Smooth muscle cell (in vitro differentiated cells): ENCODE data around the gene TNNC2. TPM values are rescaled to one million over a fixed set of nuclear protein-coding genes. Genes with fewer than 3 reads are reported as not detected.

Experiments used
- DNase-seq: peaks from one replicate; lab custom pipeline; 2025; ENCODE audit not compliant: unreplicated experiment; lab: John Stamatoyannopoulos, UW
- H2AFZ ChIP-seq: fragments of 200-600 bp; sonication (generic); 2 replicates; pipeline ENCODE4 v1.6.0; 2016; ENCODE audit warnings: antibody characterized with exemption, low read depth, mild to moderate bottlenecking
- H3F3A ChIP-seq: fragments of 200-600 bp; sonication (generic); 2 replicates; pipeline ENCODE4 v1.6.0; 2017; ENCODE audit warnings: antibody characterized with exemption, low read depth
- H3K27ac ChIP-seq: fragments of 200-600 bp; sonication (generic); 2 replicates; pipeline ENCODE4 v1.5.1; 2016; ENCODE audit warnings: low read depth, mild to moderate bottlenecking
- H3K27me3 ChIP-seq: fragments of 200-600 bp; sonication (generic); 2 replicates; pipeline ENCODE4 v1.6.1; 2016; ENCODE audit warnings: low read depth, mild to moderate bottlenecking
- H3K36me3 ChIP-seq: fragments of 200-600 bp; sonication (generic); 2 replicates; pipeline ENCODE4 v1.5.1; 2016; ENCODE audit warnings: low read depth
- H3K4me1 ChIP-seq: fragments of 200-600 bp; sonication (generic); 2 replicates; pipeline ENCODE4 v1.5.1; 2016; ENCODE audit warnings: low read depth
- H3K4me2 ChIP-seq: fragments of 200-600 bp; sonication (generic); 2 replicates; pipeline ENCODE4 v1.6.0; 2016; ENCODE audit warnings: mild to moderate bottlenecking
- H3K4me3 ChIP-seq: fragments of 200-600 bp; sonication (generic); 2 replicates; pipeline ENCODE4 v1.5.1; 2016; ENCODE audit warnings: mild to moderate bottlenecking
- H3K79me2 ChIP-seq: fragments of 200-600 bp; sonication (generic); 2 replicates; pipeline ENCODE4 v1.6.0; 2016; ENCODE audit warnings: low read depth, mild to moderate bottlenecking
- H3K9ac ChIP-seq: fragments of 200-600 bp; sonication (generic); 2 replicates; pipeline ENCODE4 v1.6.0; 2016; ENCODE audit warnings: low read depth
- H3K9me3 ChIP-seq: fragments of 200-600 bp; sonication (generic); replicated peaks from 2 replicates; pipeline ENCODE4 v1.5.1; 2016; ENCODE audit warnings: low read depth
- H4K20me1 ChIP-seq: fragments of 200-600 bp; sonication (generic); 2 replicates; pipeline ENCODE4 v1.6.0; 2016; ENCODE audit warnings: low read depth
- CTCF ChIP-seq: fragments of 200-600 bp; sonication (generic); IDR thresholded peaks from 2 replicates; pipeline ENCODE4 v1.5.1; 2017; ENCODE audit warnings: borderline replicate concordance, mild to moderate bottlenecking, antibody characterized with exemption; ENCODE audit not compliant: insufficient read depth, poor library complexity, severe bottlenecking
- WGBS: methylation state at CpG from one replicate; pipeline ENCODE4 v1.1.7; 2016; ENCODE audit warnings: low lambda C conversion rate; 5-methylcytosine and 5-hydroxymethylcytosine counted together
- polyA plus RNA-seq: library from polyadenylated mRNA; unstranded; fragments of >200 nt; fragmentation: Nextera tagmentation; extraction: Ambion mirVana; gene quantifications from 2 replicates; pipeline ENCODE4 v1.2.1, GENCODE V29; 2016
- total RNA-seq: library from RNA; depleted of rRNA; stranded (reverse); fragments of >200 nt; gene quantifications from 2 replicates; pipeline ENCODE4 v1.2.3, GENCODE V29; 2014

TNNC2 gene
- total and polyA plus RNA-seq, 2 experiments from 2014 or later: 0.78 to 1.7 TPM

- no peak for TF ChIP-seq CTCF
- no peak overlapping the region for H2AFZ ChIP-seq
- H3K4me3 ChIP-seq: no peak overlapping the region
- no peak for DNase-seq
- H3K9me3 ChIP-seq: no peaks in the 10 kb centered on the region
- no peaks in the 10 kb centered on the region for H3K36me3 ChIP-seq
- no peaks in the 10 kb centered on the region for H3K27me3 ChIP-seq
- no peak overlapping the region for H3K9ac ChIP-seq
- no peaks in the 10 kb centered on the region for H3K4me1 ChIP-seq
- H3K4me2 ChIP-seq: no peak overlapping the region
- no peak overlapping the region for H3K27ac ChIP-seq
- H3F3A ChIP-seq: no peaks in the 10 kb centered on the region
- H3K79me2 ChIP-seq: peaks cover 2% of the 10 kb centered on the region
- WGBS: 94% methylated on average over 7 of the region's 7 CpGs
- H4K20me1 ChIP-seq: no peaks in the 10 kb centered on the region
Observed at GRCh38 chr20:45863543-45864470, 36.7 kb upstream of the TNNC2 start.

- DNase-seq: no peak
- 97% methylated on average over 7 of the region's 7 CpGs for WGBS
- no peak overlapping the region for H3K27ac ChIP-seq
Observed at GRCh38 chr20:45861221-45862075, 34.3 kb upstream of the TNNC2 start.

GRCh38 chr20:45860560-45861220 lies 33.6 kb upstream of the TNNC2 start:
- 76% methylated on average over 7 of the region's 7 CpGs for WGBS
- no peaks in the 10 kb centered on the region for H3K27me3 ChIP-seq
- H2AFZ ChIP-seq: no peak overlapping the region
- TF ChIP-seq CTCF: no peak
- H3K4me1 ChIP-seq: peaks cover 13% of the 10 kb centered on the region
- DNase-seq: no peak
- no peak overlapping the region for H3K4me2 ChIP-seq
- no peaks in the 10 kb centered on the region for H3K9me3 ChIP-seq
- H3K9ac ChIP-seq: no peak overlapping the region
- H3K27ac ChIP-seq: no peak overlapping the region
- H3K4me3 ChIP-seq: no peak overlapping the region
- H4K20me1 ChIP-seq: no peaks in the 10 kb centered on the region
- no peaks in the 10 kb centered on the region for H3F3A ChIP-seq
- no peaks in the 10 kb centered on the region for H3K36me3 ChIP-seq
- H3K79me2 ChIP-seq: peaks cover 21% of the 10 kb centered on the region

More at GRCh38 chr20:45861221-45862075, 34.3 kb upstream of the TNNC2 start:
- Histone ChIP-seq H3K36me3 (no peaks in the 10 kb centered on the region), H3K4me1 (peaks cover 9% of the 10 kb centered on the region), H3K4me3 (no peak overlapping the region), H2AFZ (no peak overlapping the region), H3K9ac (no peak overlapping the region), H4K20me1 (no peaks in the 10 kb centered on the region), H3K27me3 (no peaks in the 10 kb centered on the region), H3K4me2 (no peak overlapping the region), H3K79me2 (peaks cover 13% of the 10 kb centered on the region), H3K9me3 (no peaks in the 10 kb centered on the region), H3F3A (no peaks in the 10 kb centered on the region)
- no peak for TF ChIP-seq CTCF
